G401 (cell line): Measurements from ENCODE around the gene AKAP11. TPM values are rescaled to one million over a fixed set of nuclear protein-coding genes. Genes with fewer than 3 reads are reported as not detected.
A peak's percentile ranks its signal among the peaks of the same experiment; 100 is the strongest.
"Not testable (repeated sequence)": the region's sequence is repeated elsewhere in the genome, so short reads cannot be mapped to it uniquely, and the experiment has no call there.

Experiments
- DNase-seq: peaks from one replicate; pipeline ENCODE4 v3.0.0-alpha.2; 2015; ENCODE audit warnings: low spot score
- in situ Hi-C: cut with HindIII; loops from 2 replicates; pipeline ENCODE4 v1.10.0; 2016; ENCODE audit warnings: low sequenced_read_pairs, mixed read lengths
- total RNA-seq: library from RNA; depleted of rRNA; stranded (reverse); fragments of >200 nt; shearing (Covaris generic); gene quantifications from 2 replicates; pipeline ENCODE4 v1.2.3, GENCODE V29; 2014; rRNA removed

Gene AKAP11
- total RNA-seq = 8.6 and 12.5 TPM in 2 replicates

- in situ Hi-C loops = no loop called here
Measured at GRCh38 chr13:42272115-42272803, at the start of gene AKAP11. Gene AKAP11 (plus strand): TSS chr13:42272152. CDS start chr13:42286349, 14,197 bp downstream.

GRCh38 chr13:42223681-42224080, 48.3 kb upstream of the AKAP11 start:
- in situ Hi-C loops = no loop called here
- DNase-seq = no peak

More at GRCh38 chr13:42272115-42272803, at the start of gene AKAP11:
- peak; percentile 42 for DNase-seq

GRCh38 chr13:42225051-42225450, 46.9 kb upstream of the AKAP11 start:
- no peak for DNase-seq
- in situ Hi-C loops = no loop called here

GRCh38 chr13:42226759-42227158, 45.2 kb upstream of the AKAP11 start:
- DNase-seq, in situ Hi-C loops: not testable (repeated sequence)

- in situ Hi-C loops = no loop called here
- no peak for DNase-seq
Measured at GRCh38 chr13:42228527-42228926, 43.4 kb upstream of the AKAP11 start.

GRCh38 chr13:42229287-42229686, 42.7 kb upstream of the AKAP11 start:
- DNase-seq = no peak
- in situ Hi-C loops = no loop called here

- no peak for DNase-seq
- in situ Hi-C loops = no loop called here
Measured at GRCh38 chr13:42232671-42233070, 39.3 kb upstream of the AKAP11 start.

GRCh38 chr13:42233726-42234125, 38.2 kb upstream of the AKAP11 start:
- in situ Hi-C loops = no loop called here
- DNase-seq = no peak

- no peak for DNase-seq
- in situ Hi-C loops = no loop called here
Measured at GRCh38 chr13:42239161-42239560, 32.8 kb upstream of the AKAP11 start.

GRCh38 chr13:42239644-42240043, 32.3 kb upstream of the AKAP11 start:
- no peak for DNase-seq
- in situ Hi-C loops = no loop called here

- in situ Hi-C loops = no loop called here
- no peak for DNase-seq
Measured at GRCh38 chr13:42246541-42246940, 25.4 kb upstream of the AKAP11 start.

- DNase-seq = no peak
- in situ Hi-C loops = no loop called here
Measured at GRCh38 chr13:42247883-42248282, 24.1 kb upstream of the AKAP11 start.

GRCh38 chr13:42255886-42256285, 16.1 kb upstream of the AKAP11 start:
- in situ Hi-C loops = no loop called here
- no peak for DNase-seq

GRCh38 chr13:42258747-42259146, 13.2 kb upstream of the AKAP11 start:
- DNase-seq = no peak
- in situ Hi-C loops = no loop called here

GRCh38 chr13:42259515-42259914, 12.4 kb upstream of the AKAP11 start:
- in situ Hi-C loops = no loop called here
- no peak for DNase-seq

GRCh38 chr13:42260903-42261654, 10.9 kb upstream of the AKAP11 start:
- in situ Hi-C loops = no loop called here
- no peak for DNase-seq

GRCh38 chr13:42266473-42266872, 5.5 kb upstream of the AKAP11 start:
- in situ Hi-C loops = no loop called here
- DNase-seq = no peak

- in situ Hi-C loops = no loop called here
- DNase-seq = no peak
Measured at GRCh38 chr13:42270160-42270856, 1.6 kb upstream of the AKAP11 start.

GRCh38 chr13:42270857-42271215, 1.1 kb upstream of the AKAP11 start:
- in situ Hi-C loops = no loop called here
- no peak for DNase-seq
